ENCODE measurements around the gene NKAIN2.

DNA sequence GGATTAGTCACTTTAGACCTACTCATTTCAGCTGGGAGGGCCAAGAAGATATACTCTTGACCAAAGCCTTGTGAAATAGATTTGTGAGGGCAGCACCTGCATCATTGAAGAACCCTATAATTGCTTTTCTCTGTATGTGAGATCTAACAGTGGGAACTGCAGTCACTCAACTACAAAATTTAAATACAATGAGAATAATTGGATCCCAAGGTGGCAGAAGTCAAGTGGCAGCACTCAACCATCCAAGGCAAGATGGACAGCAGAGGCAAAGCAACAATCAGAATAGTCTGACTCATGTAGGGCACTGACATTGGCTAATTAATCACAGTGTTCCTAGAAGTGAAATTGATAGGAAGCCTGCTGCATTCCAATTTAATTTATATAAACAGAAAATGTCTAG, 8.9 kb upstream of the NKAIN2 start:
- TF ChIP-seq CSDC2 (CRISPR knock-in tag; IDR thresholded peaks at IDR 0.05) (no peak), PPARA (CRISPR knock-in tag; IDR thresholded peaks at IDR 0.05; ENCODE audit: borderline replicate concordance) (no peak)
